ENCODE data around the gene TLX1.

DNA sequence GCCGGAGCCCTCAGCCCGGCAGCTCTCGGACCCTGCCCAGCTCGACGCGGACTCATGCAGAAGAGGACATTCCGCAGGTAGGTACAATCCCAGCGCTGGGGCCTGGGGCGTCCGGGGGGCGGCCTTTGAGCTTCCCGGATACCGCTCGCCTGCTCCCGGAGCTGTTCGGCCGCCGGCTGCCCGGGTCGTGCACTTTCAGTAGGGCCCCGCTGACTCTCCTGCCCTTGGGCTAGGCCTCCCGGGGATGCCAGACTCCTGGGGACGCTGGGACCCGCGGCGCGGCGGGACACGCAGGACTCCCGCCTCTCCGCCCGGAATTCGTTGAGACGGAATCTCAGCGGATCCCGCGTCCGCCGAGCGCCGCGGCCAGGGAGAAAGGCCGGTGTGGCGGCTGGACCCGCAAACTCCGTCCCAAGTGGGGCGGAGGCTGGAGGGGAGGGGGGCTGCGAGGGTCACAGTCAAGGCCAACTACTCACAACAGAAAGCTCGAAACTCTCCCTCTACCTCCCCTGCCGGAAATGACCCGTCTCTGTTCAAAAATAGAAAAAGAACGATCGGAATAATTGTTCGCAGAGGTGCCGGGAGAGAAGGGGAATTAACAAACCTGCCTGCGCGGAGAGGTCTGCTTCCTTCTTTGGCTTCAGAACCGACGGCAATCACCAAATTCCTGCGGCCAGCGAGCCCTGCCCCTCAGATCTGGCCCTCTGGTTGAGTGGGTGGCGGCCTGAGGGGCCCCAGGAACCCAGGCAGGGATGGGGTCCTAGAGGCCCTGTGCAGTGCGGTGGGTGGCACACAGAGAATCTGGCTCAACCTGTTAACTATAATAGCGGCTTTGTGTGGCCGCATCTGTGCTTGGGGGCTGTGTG, 9.2 kb downstream of the TLX1 start:
- TF ChIP-seq, protein P1, sequence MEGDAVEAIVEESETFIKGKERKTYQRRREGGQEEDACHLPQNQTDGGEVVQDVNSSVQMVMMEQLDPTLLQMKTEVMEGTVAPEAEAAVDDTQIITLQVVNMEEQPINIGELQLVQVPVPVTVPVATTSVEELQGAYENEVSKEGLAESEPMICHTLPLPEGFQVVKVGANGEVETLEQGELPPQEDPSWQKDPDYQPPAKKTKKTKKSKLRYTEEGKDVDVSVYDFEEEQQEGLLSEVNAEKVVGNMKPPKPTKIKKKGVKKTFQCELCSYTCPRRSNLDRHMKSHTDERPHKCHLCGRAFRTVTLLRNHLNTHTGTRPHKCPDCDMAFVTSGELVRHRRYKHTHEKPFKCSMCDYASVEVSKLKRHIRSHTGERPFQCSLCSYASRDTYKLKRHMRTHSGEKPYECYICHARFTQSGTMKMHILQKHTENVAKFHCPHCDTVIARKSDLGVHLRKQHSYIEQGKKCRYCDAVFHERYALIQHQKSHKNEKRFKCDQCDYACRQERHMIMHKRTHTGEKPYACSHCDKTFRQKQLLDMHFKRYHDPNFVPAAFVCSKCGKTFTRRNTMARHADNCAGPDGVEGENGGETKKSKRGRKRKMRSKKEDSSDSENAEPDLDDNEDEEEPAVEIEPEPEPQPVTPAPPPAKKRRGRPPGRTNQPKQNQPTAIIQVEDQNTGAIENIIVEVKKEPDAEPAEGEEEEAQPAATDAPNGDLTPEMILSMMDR (IDR thresholded peaks at IDR 0.05; ENCODE audit: low read depth, low read length, poor library complexity, severe bottlenecking): no peak
- no peak; the same call in 1 of the 2 replicates for TF ChIP-seq EZH2phosphoT487 (IDR thresholded peaks at IDR 0.05; ENCODE audit: borderline replicate concordance, low read length)
